ENCODE measurements around the gene MTMR11.

DNA sequence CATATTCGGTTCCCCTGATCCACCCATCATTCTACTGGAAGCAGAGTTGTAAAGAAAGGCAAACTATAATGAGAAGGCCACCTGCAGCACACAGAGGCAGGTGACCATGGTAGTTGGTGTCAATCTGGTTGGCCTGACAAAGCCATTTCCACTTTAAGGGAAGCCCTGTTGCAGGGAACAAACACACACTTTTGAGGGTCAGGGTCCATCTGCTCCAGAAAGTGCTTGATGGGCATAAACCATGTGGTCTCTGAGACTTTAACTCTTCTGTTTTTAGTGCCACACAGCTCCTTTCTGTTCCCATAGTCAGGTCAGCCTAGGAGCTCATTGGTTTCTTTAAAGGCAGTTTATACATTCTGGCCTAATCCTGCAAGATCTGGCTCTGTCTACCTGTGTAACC is 54.8 kb downstream of the MTMR11 start:
- TF ChIP-seq RAD21 (IDR thresholded peaks at IDR 0.05; ENCODE audit: low read depth) (no peak), POLR2AphosphoS5 (IDR thresholded peaks at IDR 0.05; ENCODE audit: low read depth, low read length) (no peak), ZNF274 (IDR thresholded peaks at IDR 0.05; ENCODE audit: low read depth, low read length) (no peak), FOSL1 (IDR thresholded peaks at IDR 0.05; ENCODE audit: low read depth) (no peak)
- TF ChIP-seq, protein P1, sequence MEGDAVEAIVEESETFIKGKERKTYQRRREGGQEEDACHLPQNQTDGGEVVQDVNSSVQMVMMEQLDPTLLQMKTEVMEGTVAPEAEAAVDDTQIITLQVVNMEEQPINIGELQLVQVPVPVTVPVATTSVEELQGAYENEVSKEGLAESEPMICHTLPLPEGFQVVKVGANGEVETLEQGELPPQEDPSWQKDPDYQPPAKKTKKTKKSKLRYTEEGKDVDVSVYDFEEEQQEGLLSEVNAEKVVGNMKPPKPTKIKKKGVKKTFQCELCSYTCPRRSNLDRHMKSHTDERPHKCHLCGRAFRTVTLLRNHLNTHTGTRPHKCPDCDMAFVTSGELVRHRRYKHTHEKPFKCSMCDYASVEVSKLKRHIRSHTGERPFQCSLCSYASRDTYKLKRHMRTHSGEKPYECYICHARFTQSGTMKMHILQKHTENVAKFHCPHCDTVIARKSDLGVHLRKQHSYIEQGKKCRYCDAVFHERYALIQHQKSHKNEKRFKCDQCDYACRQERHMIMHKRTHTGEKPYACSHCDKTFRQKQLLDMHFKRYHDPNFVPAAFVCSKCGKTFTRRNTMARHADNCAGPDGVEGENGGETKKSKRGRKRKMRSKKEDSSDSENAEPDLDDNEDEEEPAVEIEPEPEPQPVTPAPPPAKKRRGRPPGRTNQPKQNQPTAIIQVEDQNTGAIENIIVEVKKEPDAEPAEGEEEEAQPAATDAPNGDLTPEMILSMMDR (IDR thresholded peaks at IDR 0.05 in 2 of 3, conservative IDR thresholded peaks at IDR 0.05 in 1 of 3; ENCODE audit: borderline replicate concordance in 1 of 3, insufficient read depth in 1 of 3, low read depth in 2 of 3, low read length in 2 of 3): no peak
- TF ChIP-seq, protein P2, sequence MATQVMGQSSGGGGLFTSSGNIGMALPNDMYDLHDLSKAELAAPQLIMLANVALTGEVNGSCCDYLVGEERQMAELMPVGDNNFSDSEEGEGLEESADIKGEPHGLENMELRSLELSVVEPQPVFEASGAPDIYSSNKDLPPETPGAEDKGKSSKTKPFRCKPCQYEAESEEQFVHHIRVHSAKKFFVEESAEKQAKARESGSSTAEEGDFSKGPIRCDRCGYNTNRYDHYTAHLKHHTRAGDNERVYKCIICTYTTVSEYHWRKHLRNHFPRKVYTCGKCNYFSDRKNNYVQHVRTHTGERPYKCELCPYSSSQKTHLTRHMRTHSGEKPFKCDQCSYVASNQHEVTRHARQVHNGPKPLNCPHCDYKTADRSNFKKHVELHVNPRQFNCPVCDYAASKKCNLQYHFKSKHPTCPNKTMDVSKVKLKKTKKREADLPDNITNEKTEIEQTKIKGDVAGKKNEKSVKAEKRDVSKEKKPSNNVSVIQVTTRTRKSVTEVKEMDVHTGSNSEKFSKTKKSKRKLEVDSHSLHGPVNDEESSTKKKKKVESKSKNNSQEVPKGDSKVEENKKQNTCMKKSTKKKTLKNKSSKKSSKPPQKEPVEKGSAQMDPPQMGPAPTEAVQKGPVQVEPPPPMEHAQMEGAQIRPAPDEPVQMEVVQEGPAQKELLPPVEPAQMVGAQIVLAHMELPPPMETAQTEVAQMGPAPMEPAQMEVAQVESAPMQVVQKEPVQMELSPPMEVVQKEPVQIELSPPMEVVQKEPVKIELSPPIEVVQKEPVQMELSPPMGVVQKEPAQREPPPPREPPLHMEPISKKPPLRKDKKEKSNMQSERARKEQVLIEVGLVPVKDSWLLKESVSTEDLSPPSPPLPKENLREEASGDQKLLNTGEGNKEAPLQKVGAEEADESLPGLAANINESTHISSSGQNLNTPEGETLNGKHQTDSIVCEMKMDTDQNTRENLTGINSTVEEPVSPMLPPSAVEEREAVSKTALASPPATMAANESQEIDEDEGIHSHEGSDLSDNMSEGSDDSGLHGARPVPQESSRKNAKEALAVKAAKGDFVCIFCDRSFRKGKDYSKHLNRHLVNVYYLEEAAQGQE (IDR thresholded peaks at IDR 0.05; ENCODE audit: low read depth): no peak

Data from HCT116 (cell line).